Kidney epithelial cell (primary cell): ENCODE data around the gene OR10AD1. TPM values are rescaled to one million over a fixed set of nuclear protein-coding genes. Genes with fewer than 3 reads are reported as not detected.
"Not testable (repeated sequence)": the region's sequence is repeated elsewhere in the genome, so short reads cannot be mapped to it uniquely, and the experiment has no call there.

ENCODE experiments used
- DNase-seq: peaks from one replicate; pipeline ENCODE4 v3.0.0-alpha.2; 2010; ENCODE audit warnings: low read depth
- H3K27me3 ChIP-seq: 2 replicates; pipeline ENCODE4 v1.6.0; 2011; ENCODE audit warnings: low read length; ENCODE audit not compliant: control insufficient read depth, insufficient read depth
- H3K36me3 ChIP-seq: 2 replicates; pipeline ENCODE4 v1.5.1; 2011; ENCODE audit warnings: low read length; ENCODE audit not compliant: control insufficient read depth, insufficient read depth
- H3K4me3 ChIP-seq: 2 replicates; pipeline ENCODE4 v1.5.1; 2011; ENCODE audit warnings: low read depth, mild to moderate bottlenecking, control low read depth, low read length
- total RNA-seq: library from RNA; depleted of rRNA; stranded (reverse); fragments of >200 nt; gene quantifications from 2 replicates; pipeline ENCODE4 v1.2.3, GENCODE V29; 2015
- TF ChIP-seq, protein P1 (sequence below): IDR thresholded peaks from 2 replicates; pipeline ENCODE4 v1.5.1; 2011; ENCODE audit warnings: mild to moderate bottlenecking, moderate library complexity, low read length, control low read depth, inconsistent platforms; ENCODE audit not compliant: insufficient read depth, poor library complexity, severe bottlenecking

OR10AD1 gene
- total RNA-seq, 1 donor from 2014 or later: not detected

DNA sequence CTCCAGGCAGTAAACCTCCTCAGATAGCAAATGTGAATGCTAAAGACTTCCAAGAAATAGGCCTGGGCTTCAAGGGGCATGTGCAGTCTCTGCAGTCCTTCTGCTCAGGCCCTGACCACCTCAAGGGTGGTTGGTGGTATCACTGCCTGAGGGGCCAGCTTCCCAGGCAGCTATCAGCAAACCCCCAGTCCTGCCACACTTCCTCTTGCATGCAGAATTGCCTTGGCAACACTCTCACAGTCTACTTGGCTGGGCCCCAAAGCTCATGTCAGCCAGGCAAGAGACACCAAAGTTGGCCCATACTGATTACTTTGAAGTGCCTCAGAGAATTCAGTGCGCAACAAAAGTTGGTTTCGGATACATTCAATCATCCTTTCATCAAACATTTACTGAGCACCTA lies 42.3 kb downstream of the OR10AD1 start:
- no peaks in the 10 kb centered on the region for H3K36me3 ChIP-seq
- H3K4me3 ChIP-seq: no peak overlapping the region
- no peaks in the 10 kb centered on the region for H3K27me3 ChIP-seq
- DNase-seq: no peak
- TF ChIP-seq, protein P1, sequence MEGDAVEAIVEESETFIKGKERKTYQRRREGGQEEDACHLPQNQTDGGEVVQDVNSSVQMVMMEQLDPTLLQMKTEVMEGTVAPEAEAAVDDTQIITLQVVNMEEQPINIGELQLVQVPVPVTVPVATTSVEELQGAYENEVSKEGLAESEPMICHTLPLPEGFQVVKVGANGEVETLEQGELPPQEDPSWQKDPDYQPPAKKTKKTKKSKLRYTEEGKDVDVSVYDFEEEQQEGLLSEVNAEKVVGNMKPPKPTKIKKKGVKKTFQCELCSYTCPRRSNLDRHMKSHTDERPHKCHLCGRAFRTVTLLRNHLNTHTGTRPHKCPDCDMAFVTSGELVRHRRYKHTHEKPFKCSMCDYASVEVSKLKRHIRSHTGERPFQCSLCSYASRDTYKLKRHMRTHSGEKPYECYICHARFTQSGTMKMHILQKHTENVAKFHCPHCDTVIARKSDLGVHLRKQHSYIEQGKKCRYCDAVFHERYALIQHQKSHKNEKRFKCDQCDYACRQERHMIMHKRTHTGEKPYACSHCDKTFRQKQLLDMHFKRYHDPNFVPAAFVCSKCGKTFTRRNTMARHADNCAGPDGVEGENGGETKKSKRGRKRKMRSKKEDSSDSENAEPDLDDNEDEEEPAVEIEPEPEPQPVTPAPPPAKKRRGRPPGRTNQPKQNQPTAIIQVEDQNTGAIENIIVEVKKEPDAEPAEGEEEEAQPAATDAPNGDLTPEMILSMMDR: no peak

GRCh38 chr12:48160046-48160445 lies 43.0 kb downstream of the OR10AD1 start:
- H3K27me3 ChIP-seq: no peaks in the 10 kb centered on the region
- TF ChIP-seq, protein P1: no peak

DNA sequence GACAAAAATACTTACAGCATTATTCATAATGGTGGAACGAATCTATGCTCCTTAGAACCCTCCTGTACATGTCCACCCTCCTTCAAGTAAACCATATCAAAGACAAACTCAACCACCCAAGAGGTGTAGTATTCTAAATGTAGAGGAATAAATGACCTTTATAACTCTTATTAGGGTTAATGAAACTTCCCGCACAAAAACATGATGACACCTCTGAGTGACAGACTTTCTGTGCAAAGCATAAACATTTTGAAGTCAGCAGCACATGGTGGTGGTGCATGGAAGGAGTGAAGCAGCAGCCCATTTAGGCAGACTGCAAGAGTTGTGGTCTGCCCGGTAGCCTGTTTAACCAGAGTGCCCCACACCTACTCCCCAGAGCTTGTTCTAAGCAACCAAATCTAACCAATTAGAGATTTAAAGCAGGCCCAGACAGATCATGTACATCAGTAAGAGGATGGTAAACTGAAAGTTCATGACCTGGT lies 45.2 kb downstream of the OR10AD1 start:
- Histone ChIP-seq H3K27me3 (no peaks in the 10 kb centered on the region), H3K36me3 (no peaks in the 10 kb centered on the region), H3K4me3 (peak overlapping the region; percentile 97)
- no peak for DNase-seq
- TF ChIP-seq, protein P1: no peak

More at GRCh38 chr12:48160046-48160445, 43.0 kb downstream of the OR10AD1 start:
- no peaks in the 10 kb centered on the region for H3K36me3 ChIP-seq
- no peak for DNase-seq
- H3K4me3 ChIP-seq: no peak overlapping the region

GRCh38 chr12:48157018-48157888 lies 45.8 kb downstream of the OR10AD1 start, which contains the start of gene ASB8:
Gene ASB8, minus strand, starts transcription at chr12:48157515. Its CDS starts 4,019 bp downstream, at chr12:48153496.
- peak within 1 kb of the TSS; percentile 97 for H3K4me3 ChIP-seq
- TF ChIP-seq, protein P1: peak; percentile 55
- no peaks in the 10 kb centered on the region for H3K36me3 ChIP-seq
- DNase-seq: peak; percentile 93
- H3K27me3 ChIP-seq: no peaks in the 10 kb centered on the region

- TF ChIP-seq, protein P1: no peak
- DNase-seq: no peak
- H3K27me3 ChIP-seq: no peaks in the 10 kb centered on the region
These were observed 46.5 kb downstream of the OR10AD1 start for GRCh38 chr12:48156652-48157017.

DNA sequence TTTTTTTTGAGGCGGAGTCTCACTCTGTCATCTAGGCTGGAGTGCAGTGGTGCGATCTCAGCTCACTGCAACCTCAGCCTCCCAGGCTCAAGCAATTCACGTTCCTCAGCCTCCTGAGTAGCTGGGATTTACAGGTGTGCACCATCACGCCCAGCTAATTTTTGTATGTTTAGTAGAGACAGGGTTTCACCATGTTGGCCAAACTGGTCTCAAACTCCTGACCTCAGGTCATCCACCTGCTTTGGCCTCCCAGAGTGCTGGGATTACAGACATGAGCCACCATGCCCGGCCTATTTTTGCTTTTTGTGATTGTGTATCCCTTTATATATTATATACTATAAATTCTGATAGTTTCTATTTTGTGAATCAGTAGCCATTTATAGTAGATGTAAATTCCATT lies 47.3 kb downstream of the OR10AD1 start:
- not testable (repeated sequence) for DNase-seq, H3K27me3 ChIP-seq, H3K36me3 ChIP-seq, H3K4me3 ChIP-seq

More at GRCh38 chr12:48156652-48157017, 46.5 kb downstream of the OR10AD1 start:
- Histone ChIP-seq H3K36me3 (no peaks in the 10 kb centered on the region), H3K4me3 (peak overlapping the region; percentile 97)
